SK-N-SH (cell line): ENCODE data around the gene ITFG2. TPM values are rescaled to one million over a fixed set of nuclear protein-coding genes. Genes with fewer than 3 reads are reported as not detected.

ENCODE experiments used
- CTCF ChIA-PET: fragments of 300-600, 350-600 bp; formaldehyde crosslinking; extraction: SDS; loops from one replicate; lab custom pipeline; 2021; lab: Yijun Ruan, JAX
- POLR2A ChIA-PET: fragments of 350-600 bp; sonication (Branson Sonifier 250); formaldehyde crosslinking; extraction: SDS; loops from one replicate; lab custom pipeline; 2020; ENCODE audit warnings: antibody characterized with exemption, inconsistent platforms; lab: Yijun Ruan, JAX
- DNase-seq: peaks from one replicate; pipeline ENCODE4 v3.0.0; 2012
- H2AFZ ChIP-seq: fragments of 200-600 bp; sonication (generic); 2 replicates; pipeline ENCODE4 v1.8.1; 2016; ENCODE audit warnings: antibody characterized with exemption, mild to moderate bottlenecking, low read depth
- H3F3A ChIP-seq: fragments of 200-600 bp; sonication (generic); replicated peaks from 2 replicates; pipeline ENCODE3; 2016; ENCODE audit warnings: antibody characterized with exemption, mild to moderate bottlenecking; ENCODE audit not compliant: insufficient read depth
- H3K27ac ChIP-seq, 2 experiments: fragments of 200-500 bp in 1 of 2; fragments of 200-600 bp in 1 of 2; sonication (Bioruptor generic) in 1 of 2; sonication (generic), shearing (Covaris generic) in 1 of 2; 2 replicates each; pipeline versions ENCODE4 v1.5.1 to v1.6.1; 2014 to 2016; ENCODE audit warnings: low read depth in 2 of 2, inconsistent platforms in 1 of 2, low read length in 1 of 2, mild to moderate bottlenecking in 1 of 2, mixed read lengths in 1 of 2
- H3K27me3 ChIP-seq: fragments of 200-600 bp; sonication (generic), shearing (Covaris generic); 2 replicates; pipeline ENCODE4 v1.6.1; 2016; ENCODE audit warnings: mixed run types; ENCODE audit not compliant: insufficient read depth
- H3K36me3 ChIP-seq, 2 experiments: fragments of 200-500 bp in 1 of 2; fragments of 200-600 bp in 1 of 2; sonication (Bioruptor generic) in 1 of 2; sonication (generic) in 1 of 2; replicated peaks in 1 of 2; 2 replicates each; pipeline versions ENCODE3 to v1.5.1; 2014 to 2016; ENCODE audit warnings: low read length in 1 of 2, mild to moderate bottlenecking in 1 of 2; ENCODE audit not compliant: insufficient read depth in 2 of 2, control insufficient read depth in 1 of 2
- H3K4me1 ChIP-seq, 2 experiments: fragments of 200-500 bp in 1 of 2; fragments of 200-600 bp in 1 of 2; sonication (Bioruptor generic) in 1 of 2; sonication (generic), shearing (Covaris generic) in 1 of 2; 2 replicates each; pipeline versions ENCODE4 v1.5.1 to v1.6.1; 2014 to 2016; ENCODE audit warnings: low read depth in 1 of 2, low read length in 1 of 2, mixed run types in 1 of 2; ENCODE audit not compliant: insufficient read depth in 2 of 2, control insufficient read depth in 1 of 2
- H3K4me2 ChIP-seq: fragments of 200-600 bp; sonication (generic), shearing (Covaris generic); 2 replicates; pipeline ENCODE4 v1.6.1; 2017; ENCODE audit warnings: mixed run types
- H3K4me3 ChIP-seq, 2 experiments: fragments of 200-500 bp in 1 of 2; fragments of 200-600 bp in 1 of 2; sonication (Bioruptor generic) in 1 of 2; sonication (generic), shearing (Covaris generic) in 1 of 2; 2 replicates each; pipeline versions ENCODE4 v1.5.1 to v1.8.1; 2014 to 2016; ENCODE audit warnings: low read depth in 2 of 2, inconsistent platforms in 1 of 2, low read length in 1 of 2, mild to moderate bottlenecking in 1 of 2, mixed read lengths in 1 of 2, moderate library complexity in 1 of 2
- H3K79me2 ChIP-seq: fragments of 200-600 bp; sonication (generic); 2 replicates; pipeline ENCODE4 v1.8.1; 2017; ENCODE audit warnings: mild to moderate bottlenecking; ENCODE audit not compliant: insufficient read depth
- H3K9ac ChIP-seq: fragments of 200-600 bp; sonication (generic); 2 replicates; pipeline ENCODE4 v1.6.1; 2017; ENCODE audit warnings: mixed run types
- H3K9me2 ChIP-seq: fragments of 200-600 bp; sonication (generic); 2 replicates; pipeline ENCODE4 v1.6.1; 2017; ENCODE audit warnings: mixed run types
- H3K9me3 ChIP-seq: fragments of 200-600 bp; sonication (generic); 2 replicates; pipeline ENCODE4 v1.6.1; 2017; ENCODE audit warnings: mixed run types, mild to moderate bottlenecking, moderate library complexity
- H4K20me1 ChIP-seq: fragments of 200-600 bp; sonication (generic); 2 replicates; pipeline ENCODE4 v1.6.1; 2017; ENCODE audit warnings: mild to moderate bottlenecking, mixed run types; ENCODE audit not compliant: insufficient read depth
- FOSL2 ChIP-seq: IDR thresholded peaks from 2 replicates; pipeline ENCODE4 v1.4.0; 2012; ENCODE audit warnings: low read depth, mild to moderate bottlenecking, moderate library complexity, borderline replicate concordance
- FOXJ3 ChIP-seq: sonication (generic); formaldehyde crosslinking; IDR thresholded peaks from 2 replicates; pipeline ENCODE4 v1.5.1; 2020; ENCODE audit warnings: mild to moderate bottlenecking, missing genetic modification reagents
- MEF2A ChIP-seq: IDR thresholded peaks from 2 replicates; pipeline ENCODE4 v1.4.0; 2012; ENCODE audit warnings: low read depth, borderline replicate concordance
- MXI1 ChIP-seq: IDR thresholded peaks from 2 replicates; pipeline ENCODE4 v1.6.1; 2012; ENCODE audit warnings: mild to moderate bottlenecking, low read depth, low read length, improper control_type of control experiment
- NRF1 ChIP-seq: IDR thresholded peaks from 2 replicates; pipeline ENCODE4 v1.6.1; 2012; ENCODE audit warnings: low read depth, mild to moderate bottlenecking, low read length
- POLR2AphosphoS5 ChIP-seq: IDR thresholded peaks from 2 replicates; pipeline ENCODE4 v1.6.1; 2012; ENCODE audit warnings: low read depth, low read length
- RXRA ChIP-seq: IDR thresholded peaks from 2 replicates; pipeline ENCODE4 v1.4.0; 2012; ENCODE audit warnings: low read depth, mild to moderate bottlenecking, borderline replicate concordance
- SMC3 ChIP-seq: IDR thresholded peaks from 2 replicates; pipeline ENCODE4 v1.6.1; 2012; ENCODE audit warnings: low read depth, low read length, improper control_type of control experiment
- TCF12 ChIP-seq: IDR thresholded peaks from 2 replicates; pipeline ENCODE4 v1.4.0; 2012
- USF2 ChIP-seq: fragments of 150-350 bp; IDR thresholded peaks from 2 replicates; pipeline ENCODE4 v1.6.1; 2017; ENCODE audit warnings: antibody characterized with exemption, low read length, low read depth, borderline replicate concordance
- WGBS: methylation state at CpG from one replicate; pipeline ENCODE4 v1.1.6; 2017; ENCODE audit warnings: low lambda C conversion rate; 5-methylcytosine and 5-hydroxymethylcytosine counted together
- polyA plus RNA-seq, 3 experiments: library from polyadenylated mRNA; depleted of rRNA; stranded (reverse); fragments of >200 nt; gene quantifications; 2 replicates each; pipeline ENCODE4 v1.2.3, GENCODE V29; 2012
- TF ChIP-seq, protein P1 (sequence below): IDR thresholded peaks from 2 replicates; pipeline ENCODE4 v1.6.1; 2012; ENCODE audit warnings: mild to moderate bottlenecking, low read depth, low read length, moderate library complexity
- TF ChIP-seq, protein P2 (sequence below): IDR thresholded peaks from 2 replicates; pipeline ENCODE4 v1.4.0; 2012; ENCODE audit warnings: low read depth, borderline replicate concordance

ITFG2 gene
- polyA plus RNA-seq, 1 of the 3 experiments (the other 2 are of a cell fraction) = 27.2 TPM

GRCh38 chr12:2854669-2855453, 42.4 kb downstream of the ITFG2 start:
- ChIA-PET CTCF (interaction anchor here (0.7 to 3.8 kb wide), 21 partner anchors 8 to 190 kb away, joined by 3 to 30 read pairs (median 6); no protein-coding TSS in a partner anchor), POLR2A (no interaction called here)
- Histone ChIP-seq H3K27ac (no peak overlapping the region), H3K36me3 (peaks cover 0 to 15% of the 10 kb centered on the region in 2 experiments), H3K9ac (no peak overlapping the region), H3K4me2 (no peak overlapping the region), H2AFZ (no peak overlapping the region), H3K79me2 (no peaks in the 10 kb centered on the region), H3F3A (peaks cover 3% of the 10 kb centered on the region), H3K9me3 (no peaks in the 10 kb centered on the region), H3K9me2 (no peaks in the 10 kb centered on the region), H4K20me1 (no peaks in the 10 kb centered on the region), H3K4me3 (no peak overlapping the region), H3K27me3 (no peaks in the 10 kb centered on the region), H3K4me1 (no peaks in the 10 kb centered on the region)
- no peak for TF ChIP-seq NRF1
- TF ChIP-seq, protein P1, sequence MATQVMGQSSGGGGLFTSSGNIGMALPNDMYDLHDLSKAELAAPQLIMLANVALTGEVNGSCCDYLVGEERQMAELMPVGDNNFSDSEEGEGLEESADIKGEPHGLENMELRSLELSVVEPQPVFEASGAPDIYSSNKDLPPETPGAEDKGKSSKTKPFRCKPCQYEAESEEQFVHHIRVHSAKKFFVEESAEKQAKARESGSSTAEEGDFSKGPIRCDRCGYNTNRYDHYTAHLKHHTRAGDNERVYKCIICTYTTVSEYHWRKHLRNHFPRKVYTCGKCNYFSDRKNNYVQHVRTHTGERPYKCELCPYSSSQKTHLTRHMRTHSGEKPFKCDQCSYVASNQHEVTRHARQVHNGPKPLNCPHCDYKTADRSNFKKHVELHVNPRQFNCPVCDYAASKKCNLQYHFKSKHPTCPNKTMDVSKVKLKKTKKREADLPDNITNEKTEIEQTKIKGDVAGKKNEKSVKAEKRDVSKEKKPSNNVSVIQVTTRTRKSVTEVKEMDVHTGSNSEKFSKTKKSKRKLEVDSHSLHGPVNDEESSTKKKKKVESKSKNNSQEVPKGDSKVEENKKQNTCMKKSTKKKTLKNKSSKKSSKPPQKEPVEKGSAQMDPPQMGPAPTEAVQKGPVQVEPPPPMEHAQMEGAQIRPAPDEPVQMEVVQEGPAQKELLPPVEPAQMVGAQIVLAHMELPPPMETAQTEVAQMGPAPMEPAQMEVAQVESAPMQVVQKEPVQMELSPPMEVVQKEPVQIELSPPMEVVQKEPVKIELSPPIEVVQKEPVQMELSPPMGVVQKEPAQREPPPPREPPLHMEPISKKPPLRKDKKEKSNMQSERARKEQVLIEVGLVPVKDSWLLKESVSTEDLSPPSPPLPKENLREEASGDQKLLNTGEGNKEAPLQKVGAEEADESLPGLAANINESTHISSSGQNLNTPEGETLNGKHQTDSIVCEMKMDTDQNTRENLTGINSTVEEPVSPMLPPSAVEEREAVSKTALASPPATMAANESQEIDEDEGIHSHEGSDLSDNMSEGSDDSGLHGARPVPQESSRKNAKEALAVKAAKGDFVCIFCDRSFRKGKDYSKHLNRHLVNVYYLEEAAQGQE = no peak
- TF ChIP-seq SMC3 = no peak
- no peak for TF ChIP-seq MXI1
- TF ChIP-seq, protein P2, sequence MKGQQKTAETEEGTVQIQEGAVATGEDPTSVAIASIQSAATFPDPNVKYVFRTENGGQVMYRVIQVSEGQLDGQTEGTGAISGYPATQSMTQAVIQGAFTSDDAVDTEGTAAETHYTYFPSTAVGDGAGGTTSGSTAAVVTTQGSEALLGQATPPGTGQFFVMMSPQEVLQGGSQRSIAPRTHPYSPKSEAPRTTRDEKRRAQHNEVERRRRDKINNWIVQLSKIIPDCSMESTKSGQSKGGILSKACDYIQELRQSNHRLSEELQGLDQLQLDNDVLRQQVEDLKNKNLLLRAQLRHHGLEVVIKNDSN = no peak
- no peak for TF ChIP-seq FOXJ3
- no peak for TF ChIP-seq RXRA
- TF ChIP-seq FOSL2 = no peak
- no peak for TF ChIP-seq MEF2A
- no peak for TF ChIP-seq TCF12
- no peak for TF ChIP-seq POLR2AphosphoS5
- no peak for DNase-seq
- 89% methylated on average over 23 of the region's 25 CpGs for WGBS

- TF ChIP-seq USF2 = no peak
- TF ChIP-seq, protein P1 = no peak
- 89% methylated on average over 7 of the region's 7 CpGs for WGBS
- Histone ChIP-seq H4K20me1 (no peaks in the 10 kb centered on the region), H3K79me2 (no peaks in the 10 kb centered on the region), H3F3A (peaks cover 6% of the 10 kb centered on the region), H3K4me3 (no peak overlapping the region), H3K9me2 (no peaks in the 10 kb centered on the region), H3K4me2 (no peak overlapping the region), H3K36me3 (peaks cover 0 to 15% of the 10 kb centered on the region in 2 experiments), H3K27ac (no peak overlapping the region), H3K4me1 (no peaks in the 10 kb centered on the region), H3K9ac (no peak overlapping the region), H3K27me3 (no peaks in the 10 kb centered on the region), H2AFZ (no peak overlapping the region), H3K9me3 (no peaks in the 10 kb centered on the region)
- POLR2A ChIA-PET = no interaction called here
- DNase-seq = no peak
- CTCF ChIA-PET = interaction anchor here (2.1 to 3.8 kb wide), 6 partner anchors 10 to 186 kb away, joined by 6 to 30 read pairs (median 16); no protein-coding TSS in a partner anchor
Observed at GRCh38 chr12:2855546-2855945, 43.1 kb downstream of the ITFG2 start.
